Stimulated activated CD8-positive, alpha-beta memory T cell treated with anti-CD3 and anti-CD28 coated beads, Interleukin-7, amount 100 ng/mL, for 1 hour (primary cell): ENCODE measurements around the gene SUPT5H.

Experiments used
- DNase-seq, 2 donors: peaks; one replicate each; pipeline ENCODE4 v3.0.0-alpha.2; 2020; ENCODE audit warnings: low read depth in 2 of 2

The SUPT5H gene

DNA sequence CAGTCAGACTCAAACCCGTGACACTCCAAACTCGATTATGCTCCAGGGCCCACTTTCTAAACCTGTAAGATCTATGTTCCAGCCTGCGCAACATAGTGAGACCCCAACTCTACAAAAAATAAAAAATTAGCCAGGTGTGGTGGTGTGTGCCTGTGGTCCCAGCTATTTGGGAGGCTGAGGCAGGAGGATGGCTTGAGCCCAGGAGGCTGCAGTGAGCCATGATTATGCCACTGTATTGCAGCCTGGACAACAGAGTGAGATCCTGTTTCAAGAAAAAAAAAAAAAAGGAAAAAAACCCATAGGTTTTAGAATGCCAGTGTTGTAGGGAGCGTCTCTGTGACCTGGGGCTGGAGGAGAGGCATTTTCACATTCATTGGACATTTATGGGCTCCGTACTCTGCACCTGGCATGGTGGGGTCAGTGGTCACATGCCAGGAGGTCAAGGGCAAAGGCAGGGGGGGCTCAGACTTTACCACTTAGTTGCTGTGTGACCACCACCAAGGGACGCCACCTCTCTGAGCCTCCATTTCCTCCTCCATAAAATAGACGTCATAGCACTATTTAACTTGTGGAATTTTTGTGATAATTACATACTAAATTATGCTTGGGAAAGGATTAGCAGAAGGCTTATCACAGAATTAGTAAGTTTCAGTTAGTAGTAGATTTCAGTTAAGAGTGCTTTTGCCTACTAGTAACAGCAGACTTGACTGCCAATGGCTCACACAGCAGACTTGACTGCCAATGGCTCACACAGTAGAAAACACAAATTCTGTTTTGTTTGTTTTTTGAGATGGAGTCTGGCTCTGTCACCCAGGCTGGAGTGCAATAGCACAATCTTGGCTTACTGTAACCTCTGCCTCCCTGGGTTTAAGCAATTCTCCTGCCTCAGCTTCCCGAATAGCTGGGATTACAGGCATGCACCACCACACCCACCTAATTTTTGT, 75.4 kb downstream of the SUPT5H start:
- DNase-seq, result no peak

DNA sequence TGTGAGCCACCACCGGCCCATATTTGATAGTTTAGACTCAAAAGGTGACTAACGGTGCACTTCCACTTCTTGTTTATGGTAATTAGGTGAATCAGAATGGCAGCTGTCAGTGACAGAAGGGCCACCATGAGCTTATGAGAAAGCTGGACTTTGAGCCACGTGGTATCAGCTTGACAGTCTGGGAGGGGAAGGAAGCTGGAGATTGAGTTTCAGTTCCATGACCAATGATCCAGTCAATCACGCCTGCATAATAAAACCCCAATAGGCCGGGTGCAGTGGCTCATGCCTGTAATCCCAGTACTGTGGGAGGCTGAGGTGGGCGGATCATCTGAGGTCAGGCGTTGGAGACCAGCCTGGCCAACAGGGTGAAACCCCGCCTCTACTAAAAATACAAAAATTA, 79.1 kb downstream of the SUPT5H start:
- no peak for DNase-seq

DNA sequence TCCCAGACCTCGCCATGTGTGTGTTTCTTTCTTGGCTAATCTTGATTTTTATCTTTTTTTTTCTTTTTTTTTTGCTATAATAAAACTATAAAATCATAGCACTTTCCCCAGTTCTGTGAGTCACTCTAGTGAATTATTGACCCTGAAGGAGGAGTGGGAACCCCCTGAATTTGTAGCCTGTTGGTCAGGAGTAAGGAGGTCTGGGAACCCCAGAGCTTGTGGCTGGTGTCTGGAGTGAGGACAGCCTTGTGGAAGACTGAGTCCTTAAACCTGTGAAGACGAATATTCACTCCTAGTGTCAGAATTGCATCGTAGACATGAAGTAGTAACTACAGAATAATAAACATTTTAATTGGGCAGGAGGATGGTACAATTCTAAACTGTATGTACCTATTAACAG, 79.8 kb downstream of the SUPT5H start:
- no peak for DNase-seq
